HepG2 (cell line): ENCODE results near the gene NCBP3. TPM values are rescaled to one million over a fixed set of nuclear protein-coding genes. Genes with fewer than 3 reads are reported as not detected.
A peak's percentile ranks its signal among the peaks of the same experiment; 100 is the strongest.

Source experiments
- ARID5B ChIP-seq: IDR thresholded peaks from 2 replicates; pipeline ENCODE4 v1.4.0; 2020; ENCODE audit warnings: mild to moderate bottlenecking, missing genetic modification reagents
- CENPT ChIP-seq: sonication (generic); formaldehyde crosslinking; IDR thresholded peaks from 2 replicates; pipeline ENCODE4 v1.8.0; 2022; ENCODE audit warnings: low read depth, mild to moderate bottlenecking, moderate library complexity, missing genetic modification reagents
- CHD2 ChIP-seq: IDR thresholded peaks from 2 replicates; pipeline ENCODE4 v1.6.1; 2011; ENCODE audit warnings: low read depth, low read length, improper control_type of control experiment
- CREM ChIP-seq, 2 experiments: sonication (generic) in 1 of 2; formaldehyde crosslinking in 1 of 2; IDR thresholded peaks; 2 replicates each; pipeline versions ENCODE4 v1.4.0 to v1.6.1; 2016 to 2020; ENCODE audit warnings: antibody characterized with exemption in 1 of 2, mild to moderate bottlenecking in 1 of 2, missing genetic modification reagents in 1 of 2
- DNMT1 ChIP-seq: sonication (generic); formaldehyde crosslinking; IDR thresholded peaks from 2 replicates; pipeline ENCODE4 v1.5.1; 2020; ENCODE audit warnings: mild to moderate bottlenecking, missing genetic modification reagents
- ELF1 ChIP-seq: sonication (generic); formaldehyde crosslinking; IDR thresholded peaks from 2 replicates; pipeline ENCODE4 v1.4.0; 2020; ENCODE audit warnings: missing genetic modification reagents
- HHEX ChIP-seq: IDR thresholded peaks from 2 replicates; pipeline ENCODE4 v1.6.1; 2016; ENCODE audit warnings: control low read depth
- KAT8 ChIP-seq: IDR thresholded peaks from 2 replicates; pipeline ENCODE4 v1.6.1; 2016; ENCODE audit warnings: missing genetic modification reagents, missing compliant biosample characterization
- KLF11 ChIP-seq: IDR thresholded peaks from 2 replicates; pipeline ENCODE4 v1.6.1; 2016; ENCODE audit warnings: missing compliant biosample characterization
- MAF1 ChIP-seq: sonication (generic); formaldehyde crosslinking; IDR thresholded peaks from 2 replicates; pipeline ENCODE4 v1.5.0; 2020; ENCODE audit warnings: missing genetic modification reagents, borderline replicate concordance
- MBNL3 ChIP-seq: fragments of 250-450 bp; sonication (Bioruptor Pico); conservative IDR thresholded peaks from 2 replicates; pipeline ENCODE4 v1.8.0; 2022; ENCODE audit warnings: mild to moderate bottlenecking, inconsistent platforms
- MNT ChIP-seq: fragments of 450-650 bp; IDR thresholded peaks from 2 replicates; pipeline ENCODE4 v1.6.1; 2016
- PPARG ChIP-seq: conservative IDR thresholded peaks from 2 replicates; pipeline ENCODE4 v1.6.1; 2016; ENCODE audit warnings: missing biosample characterization, missing genetic modification reagents
- SMARCC2 ChIP-seq: fragments of 450-650 bp; IDR thresholded peaks from 2 replicates; pipeline ENCODE4 v1.6.1; 2017; ENCODE audit warnings: antibody characterized with exemption, mild to moderate bottlenecking
- SNAI1 ChIP-seq: sonication (generic); formaldehyde crosslinking; IDR thresholded peaks from 2 replicates; pipeline ENCODE4 v1.5.0; 2020; ENCODE audit warnings: mild to moderate bottlenecking, missing genetic modification reagents, borderline replicate concordance
- TSC22D2 ChIP-seq: sonication (generic); formaldehyde crosslinking; IDR thresholded peaks from 2 replicates; pipeline ENCODE4 v1.5.1; 2020; ENCODE audit warnings: missing genetic modification reagents, mild to moderate bottlenecking, borderline replicate concordance
- WIZ ChIP-seq: sonication (generic); formaldehyde crosslinking; IDR thresholded peaks from 2 replicates; pipeline ENCODE4 v1.5.1; 2020; ENCODE audit warnings: mild to moderate bottlenecking, missing genetic modification reagents
- ZBTB14 ChIP-seq: sonication (generic); formaldehyde crosslinking; IDR thresholded peaks from 2 replicates; pipeline ENCODE4 v1.4.0; 2020; ENCODE audit warnings: missing genetic modification reagents
- ZBTB7A ChIP-seq: sonication (generic); formaldehyde crosslinking; IDR thresholded peaks from 2 replicates; pipeline ENCODE4 v1.8.0; 2022; ENCODE audit warnings: mild to moderate bottlenecking, missing genetic modification reagents
- ZC3H4 ChIP-seq: sonication (generic); formaldehyde crosslinking; IDR thresholded peaks from 2 replicates; pipeline ENCODE4 v1.4.0; 2020; ENCODE audit warnings: missing genetic modification reagents, borderline replicate concordance
- ZIK1 ChIP-seq: sonication (generic); formaldehyde crosslinking; IDR thresholded peaks from 2 replicates; pipeline ENCODE4 v1.5.0; 2020; ENCODE audit warnings: mild to moderate bottlenecking, low read depth, missing genetic modification reagents, borderline replicate concordance
- ZNF446 ChIP-seq: sonication (generic); formaldehyde crosslinking; IDR thresholded peaks from 2 replicates; pipeline ENCODE4 v1.5.0; 2020; ENCODE audit warnings: mild to moderate bottlenecking, missing genetic modification reagents
- ZNF564 ChIP-seq: sonication (generic); formaldehyde crosslinking; IDR thresholded peaks from 2 replicates; pipeline ENCODE4 v1.8.1; 2023; ENCODE audit warnings: mild to moderate bottlenecking, missing genetic modification reagents
- ZNF672 ChIP-seq: sonication (generic); formaldehyde crosslinking; IDR thresholded peaks from 2 replicates; pipeline ENCODE4 v1.8.1; 2022; ENCODE audit warnings: missing genetic modification reagents
- ZNF674 ChIP-seq: sonication (generic); formaldehyde crosslinking; IDR thresholded peaks from 2 replicates; pipeline ENCODE4 v1.5.0; 2020; ENCODE audit warnings: low read depth, mild to moderate bottlenecking, missing genetic modification reagents
- ZNF749 ChIP-seq: sonication (generic); formaldehyde crosslinking; IDR thresholded peaks from 2 replicates; pipeline ENCODE4 v1.8.0; 2022; ENCODE audit warnings: mild to moderate bottlenecking, missing genetic modification reagents, moderate library complexity, borderline replicate concordance
- ZNF782 ChIP-seq: sonication (generic); formaldehyde crosslinking; IDR thresholded peaks from 2 replicates; pipeline ENCODE4 v1.4.0; 2020; ENCODE audit warnings: missing genetic modification reagents, mild to moderate bottlenecking, borderline replicate concordance
- ZNF850 ChIP-seq: sonication (generic); formaldehyde crosslinking; conservative IDR thresholded peaks from 2 replicates; pipeline ENCODE4 v1.9.0; 2021; ENCODE audit warnings: mild to moderate bottlenecking, missing genetic modification reagents
- polyA plus RNA-seq, 8 experiments: library from polyadenylated mRNA; depleted of rRNA in 3 of 8; stranded (reverse) in 7 of 8; unstranded in 1 of 8; fragments of >200 nt; fragmentation: Illumina TruSeq in 4 of 8; extraction: Trizol in 4 of 8; gene quantifications; 2 replicates each; pipeline versions ENCODE4 v1.2.1 to v1.2.3, GENCODE V29; 2011 to 2016; ENCODE audit warnings: low read depth in 4 of 8, missing spikeins in 1 of 8, mixed read lengths in 1 of 8; ENCODE audit not compliant: insufficient read depth in 1 of 8
- total RNA-seq, 5 experiments: library from RNA; depleted of rRNA; stranded (reverse); fragments of >200 nt; fragmentation: Illumina TruSeq; extraction: Trizol; gene quantifications; 2 replicates each; pipeline ENCODE4 v1.2.3, GENCODE V29; 2016; ENCODE audit warnings: low read depth in 1 of 5

Gene NCBP3
- total and polyA plus RNA-seq, 2 of the 13 experiments (the other 11 are each of a cell fraction or from before 2014, with no cell fraction given), result 19.5 to 24.8 TPM

- TF ChIP-seq CHD2 (0 out of 2 replicates have a peak, but pooled peaks have one; percentile 2), ZC3H4 (CRISPR knock-in tag) (no peak), ZNF446 (CRISPR knock-in tag) (no peak), ZBTB14 (no peak), ELF1 (CRISPR knock-in tag) (no peak; the same call in 1 of the 2 replicates), ZNF672 (no peak), ZIK1 (no peak), ZNF564 (CRISPR knock-in tag) (no peak), ZNF850 (CRISPR knock-in tag) (no peak), CREM (IDR thresholded peaks at IDR 0.05) (peak; percentile 8; the same call in 1 of the 2 replicates), CREM (CRISPR knock-in tag; IDR thresholded peaks at IDR 0.05) (no peak), ZNF782 (no peak), SNAI1 (CRISPR knock-in tag) (no peak), KAT8 (CRISPR knock-in tag) (0 out of 2 replicates have a peak, but pooled peaks have one; percentile 4), SMARCC2 (no peak), CENPT (no peak), ZBTB7A (CRISPR knock-in tag) (no peak), ZNF749 (CRISPR knock-in tag) (no peak), HHEX (CRISPR knock-in tag) (no peak), TSC22D2 (no peak), MBNL3 (CRISPR knock-in tag) (no peak), DNMT1 (no peak), MNT (no peak), WIZ (CRISPR knock-in tag) (no peak), ZNF674 (CRISPR knock-in tag) (no peak), ARID5B (CRISPR knock-in tag) (no peak), PPARG (0 out of 2 replicates have a peak, but pooled peaks have one; percentile 6), MAF1 (CRISPR knock-in tag) (no peak), KLF11 (CRISPR knock-in tag) (no peak)
Observed at GRCh38 chr17:3803308-3803640, 42.8 kb downstream of the NCBP3 start (continued).
